ENCODE measurements around the gene TSPAN2. TPM values are rescaled to one million over a fixed set of nuclear protein-coding genes. Genes with fewer than 3 reads are reported as not detected.

The TSPAN2 gene
- total RNA-seq, 2 donors from 2014 or later: 7.1 to 10.7 TPM

GRCh38 chr1:115115521-115116161 is 26.3 kb upstream of the TSPAN2 start:
- 85 to 88% methylated on average over 6 of the region's 6 CpGs for WGBS, 2 experiments (ENCODE audit: insufficient coverage in 1 of 2, insufficient read length in 1 of 2)
- no peaks in the 10 kb centered on the region for H3K36me3 ChIP-seq (ENCODE audit: control insufficient read depth, insufficient read depth, low read length)

GRCh38 chr1:115114308-115114707 is 25.0 kb upstream of the TSPAN2 start:
- Mint-ChIP-seq H3K36me3 (ENCODE audit: low read depth) (no peaks in the 10 kb centered on the region), H3K27ac (no peak overlapping the region), H3K4me3 (no peak overlapping the region), H3K4me1 (peaks cover 6% of the 10 kb centered on the region), H3K9me3 (peaks cover 15% of the 10 kb centered on the region), H3K27me3 (ENCODE audit: insufficient read depth) (peaks cover 15% of the 10 kb centered on the region)
- H3K27ac ChIP-seq (ENCODE audit: low read depth, low read length): no peak overlapping the region
- no peaks in the 10 kb centered on the region for H3K36me3 ChIP-seq (ENCODE audit: control insufficient read depth, insufficient read depth, low read length)
- peaks cover 6% of the 10 kb centered on the region for H3K9me3 ChIP-seq (ENCODE audit: control insufficient read depth, low read length)
- peaks cover 12% of the 10 kb centered on the region for H3K27me3 ChIP-seq (ENCODE audit: control insufficient read depth, insufficient read depth, low read length, poor library complexity, severe bottlenecking)
- 83 to 88% methylated on average over 3 of the region's 3 CpGs for WGBS, 2 experiments (ENCODE audit: insufficient coverage in 1 of 2, insufficient read length in 1 of 2)
- no peak for TF ChIP-seq CTCF (conservative IDR thresholded peaks at IDR 0.05)
- no peaks in the 10 kb centered on the region for H3K4me1 ChIP-seq (ENCODE audit: control insufficient read depth, insufficient read depth, low read length)
- H3K4me3 ChIP-seq (ENCODE audit: low read length): no peak overlapping the region
- no peak for DNase-seq
- H3K9ac ChIP-seq (ENCODE audit: extremely low read depth, low read length, poor library complexity, severe bottlenecking): no peak overlapping the region

More at GRCh38 chr1:115115521-115116161, 26.3 kb upstream of the TSPAN2 start:
- TF ChIP-seq CTCF (conservative IDR thresholded peaks at IDR 0.05): no peak
- H3K4me1 Mint-ChIP-seq: peaks cover 6% of the 10 kb centered on the region
- Histone ChIP-seq H3K4me1 (ENCODE audit: control insufficient read depth, insufficient read depth, low read length) (no peaks in the 10 kb centered on the region), H3K4me3 (ENCODE audit: low read length) (no peak overlapping the region), H3K27ac (ENCODE audit: low read depth, low read length) (no peak overlapping the region), H3K9ac (ENCODE audit: extremely low read depth, low read length, poor library complexity, severe bottlenecking) (no peak overlapping the region), H3K9me3 (ENCODE audit: control insufficient read depth, low read length) (peaks cover 18% of the 10 kb centered on the region), H3K27me3 (ENCODE audit: control insufficient read depth, insufficient read depth, low read length, poor library complexity, severe bottlenecking) (peaks cover 12% of the 10 kb centered on the region)
- no peak overlapping the region for H3K27ac Mint-ChIP-seq
- peaks cover 23% of the 10 kb centered on the region for H3K9me3 Mint-ChIP-seq
- DNase-seq: no peak
- H3K4me3 Mint-ChIP-seq: no peak overlapping the region
- peaks cover 15% of the 10 kb centered on the region for H3K27me3 Mint-ChIP-seq (ENCODE audit: insufficient read depth)
- H3K36me3 Mint-ChIP-seq (ENCODE audit: low read depth): no peaks in the 10 kb centered on the region

GRCh38 chr1:115113766-115114165 is 24.5 kb upstream of the TSPAN2 start:
- no peaks in the 10 kb centered on the region for H3K36me3 ChIP-seq (ENCODE audit: control insufficient read depth, insufficient read depth, low read length)
- DNase-seq: no peak
- H3K4me1 ChIP-seq (ENCODE audit: control insufficient read depth, insufficient read depth, low read length): no peaks in the 10 kb centered on the region
- peaks cover 10% of the 10 kb centered on the region for H3K9me3 Mint-ChIP-seq
- no peak overlapping the region for H3K27ac Mint-ChIP-seq
- H3K27ac ChIP-seq (ENCODE audit: low read depth, low read length): no peak overlapping the region
- peaks cover 12% of the 10 kb centered on the region for H3K27me3 ChIP-seq (ENCODE audit: control insufficient read depth, insufficient read depth, low read length, poor library complexity, severe bottlenecking)
- no peak for TF ChIP-seq CTCF (conservative IDR thresholded peaks at IDR 0.05)
- H3K9me3 ChIP-seq (ENCODE audit: control insufficient read depth, low read length): peaks cover 6% of the 10 kb centered on the region
- no peak overlapping the region for H3K4me3 ChIP-seq (ENCODE audit: low read length)
- no peak overlapping the region for H3K4me3 Mint-ChIP-seq
- peaks cover 16% of the 10 kb centered on the region for H3K27me3 Mint-ChIP-seq (ENCODE audit: insufficient read depth)
- WGBS, 2 experiments (ENCODE audit: insufficient coverage in 1 of 2, insufficient read length in 1 of 2): 92% methylated on average over 2 to 4 of the region's 4 CpGs
- H3K36me3 Mint-ChIP-seq (ENCODE audit: low read depth): no peaks in the 10 kb centered on the region
- H3K9ac ChIP-seq (ENCODE audit: extremely low read depth, low read length, poor library complexity, severe bottlenecking): no peak overlapping the region
- H3K4me1 Mint-ChIP-seq: peaks cover 6% of the 10 kb centered on the region
